IPS-18c (cell line): ENCODE data around the gene PLXNA1.

Experiments
- H3K4me3 ChIP-seq: 2 replicates; pipeline ENCODE4 v1.7.0; 2013; ENCODE audit warnings: low read depth, mild to moderate bottlenecking, low read length, moderate library complexity; ENCODE audit not compliant: insufficient read depth
- H3K9me3 ChIP-seq: one replicate; pipeline ENCODE4 v1.6.1; 2013; ENCODE audit warnings: mild to moderate bottlenecking, low read length, moderate library complexity; ENCODE audit not compliant: control insufficient read depth, insufficient read depth

The PLXNA1 gene

DNA sequence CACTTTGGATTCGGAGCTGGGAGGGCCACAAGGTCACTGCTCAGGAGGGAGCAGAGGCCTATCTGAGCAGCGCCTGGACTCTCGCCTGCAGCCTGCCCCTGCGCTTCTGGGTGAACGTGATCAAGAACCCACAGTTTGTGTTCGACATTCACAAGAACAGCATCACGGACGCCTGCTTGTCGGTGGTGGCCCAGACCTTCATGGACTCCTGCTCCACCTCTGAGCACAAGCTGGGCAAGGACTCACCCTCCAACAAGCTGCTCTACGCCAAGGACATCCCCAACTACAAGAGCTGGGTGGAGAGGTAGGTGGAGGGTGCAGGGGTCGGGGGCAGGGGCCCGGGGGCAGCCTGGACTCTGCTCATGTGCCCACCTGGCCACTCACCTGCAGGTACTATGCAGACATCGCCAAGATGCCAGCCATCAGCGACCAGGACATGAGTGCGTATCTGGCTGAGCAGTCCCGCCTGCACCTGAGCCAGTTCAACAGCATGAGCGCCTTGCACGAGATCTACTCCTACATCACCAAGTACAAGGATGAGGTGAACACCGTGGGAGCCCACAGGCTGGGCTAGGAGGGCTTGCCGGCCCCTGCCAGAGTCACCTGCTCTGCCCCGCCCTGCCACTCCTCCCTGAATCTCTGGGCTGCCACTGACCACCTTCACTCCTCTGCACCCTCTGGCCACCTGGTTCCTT lies 49.5 kb downstream of the PLXNA1 start:
- Histone ChIP-seq H3K4me3 (no peak overlapping the region), H3K9me3 (no peaks in the 10 kb centered on the region)
